ENCODE results near the gene FRMD3.

Gene FRMD3

GRCh38 chr9:83447351-83447750 is 90.8 kb downstream of the FRMD3 start:
- Histone ChIP-seq H3K27me3 (ENCODE audit: control insufficient read depth in 2 of 2, insufficient read depth in 2 of 2, low read length in 2 of 2) (no peaks in the 10 kb centered on the region), H3K4me1 (ENCODE audit: control insufficient read depth in 2 of 2, insufficient read depth in 2 of 2, low read length in 2 of 2) (peaks cover 0 to 17% of the 10 kb centered on the region in 2 donors), H3K9me3 (ENCODE audit: control insufficient read depth in 2 of 2, low read length in 2 of 2) (peaks cover 0 to 2% of the 10 kb centered on the region in 2 donors), H3K4me3 (ENCODE audit: low read length in 2 of 2) (no peak overlapping the region), H3K36me3 (ENCODE audit: control insufficient read depth in 2 of 2, insufficient read depth in 2 of 2, low read length in 2 of 2) (no peaks in the 10 kb centered on the region), H3K9ac (ENCODE audit: low read depth in 1 of 2, low read length in 2 of 2) (no peak overlapping the region), H3K27ac (ENCODE audit: low read depth in 2 of 2, low read length in 2 of 2) (no peak overlapping the region)

- Histone ChIP-seq H3K9ac (ENCODE audit: low read depth in 1 of 2, low read length in 2 of 2) (no peak overlapping the region), H3K27me3 (ENCODE audit: control insufficient read depth in 2 of 2, insufficient read depth in 2 of 2, low read length in 2 of 2) (no peaks in the 10 kb centered on the region)
These were observed 92.4 kb downstream of the FRMD3 start for GRCh38 chr9:83445703-83446265.

GRCh38 chr9:83444110-83444509 is 94.1 kb downstream of the FRMD3 start:
- peaks cover 0 to 5% of the 10 kb centered on the region in 2 donors for H3K4me1 ChIP-seq (ENCODE audit: control insufficient read depth in 2 of 2, insufficient read depth in 2 of 2, low read length in 2 of 2)
- H3K27ac ChIP-seq (ENCODE audit: low read depth in 2 of 2, low read length in 2 of 2): no peak overlapping the region

More at GRCh38 chr9:83445703-83446265, 92.4 kb downstream of the FRMD3 start:
- Histone ChIP-seq H3K27ac (ENCODE audit: low read depth in 2 of 2, low read length in 2 of 2) (no peak overlapping the region), H3K9me3 (ENCODE audit: control insufficient read depth in 2 of 2, low read length in 2 of 2) (peaks cover 0 to 2% of the 10 kb centered on the region in 2 donors), H3K4me3 (ENCODE audit: low read length in 2 of 2) (no peak overlapping the region), H3K36me3 (ENCODE audit: control insufficient read depth in 2 of 2, insufficient read depth in 2 of 2, low read length in 2 of 2) (no peaks in the 10 kb centered on the region), H3K4me1 (ENCODE audit: control insufficient read depth in 2 of 2, insufficient read depth in 2 of 2, low read length in 2 of 2) (peaks cover 0 to 14% of the 10 kb centered on the region in 2 donors)

GRCh38 chr9:83441390-83441789 is 96.8 kb downstream of the FRMD3 start:
- Histone ChIP-seq H3K27ac (ENCODE audit: low read depth in 2 of 2, low read length in 2 of 2) (no peak overlapping the region), H3K36me3 (ENCODE audit: control insufficient read depth in 2 of 2, insufficient read depth in 2 of 2, low read length in 2 of 2) (no peaks in the 10 kb centered on the region), H3K4me1 (ENCODE audit: control insufficient read depth in 2 of 2, insufficient read depth in 2 of 2, low read length in 2 of 2) (peaks cover 0 to 8% of the 10 kb centered on the region in 2 donors), H3K27me3 (ENCODE audit: control insufficient read depth in 2 of 2, insufficient read depth in 2 of 2, low read length in 2 of 2) (no peaks in the 10 kb centered on the region), H3K4me3 (ENCODE audit: low read length in 2 of 2) (no peak overlapping the region), H3K9ac (ENCODE audit: low read depth in 1 of 2, low read length in 2 of 2) (no peak overlapping the region), H3K9me3 (ENCODE audit: control insufficient read depth in 2 of 2, low read length in 2 of 2) (peaks cover 0 to 2% of the 10 kb centered on the region in 2 donors)

More at GRCh38 chr9:83444110-83444509, 94.1 kb downstream of the FRMD3 start:
- no peaks in the 10 kb centered on the region for H3K36me3 ChIP-seq (ENCODE audit: control insufficient read depth in 2 of 2, insufficient read depth in 2 of 2, low read length in 2 of 2)
- peaks cover 0 to 2% of the 10 kb centered on the region in 2 donors for H3K9me3 ChIP-seq (ENCODE audit: control insufficient read depth in 2 of 2, low read length in 2 of 2)
- no peak overlapping the region for H3K9ac ChIP-seq (ENCODE audit: low read depth in 1 of 2, low read length in 2 of 2)
- H3K4me3 ChIP-seq (ENCODE audit: low read length in 2 of 2): no peak overlapping the region
- no peaks in the 10 kb centered on the region for H3K27me3 ChIP-seq (ENCODE audit: control insufficient read depth in 2 of 2, insufficient read depth in 2 of 2, low read length in 2 of 2)

GRCh38 chr9:83440641-83441040 is 97.6 kb downstream of the FRMD3 start:
- Histone ChIP-seq H3K27ac (ENCODE audit: low read depth in 2 of 2, low read length in 2 of 2) (no peak overlapping the region), H3K27me3 (ENCODE audit: control insufficient read depth in 2 of 2, insufficient read depth in 2 of 2, low read length in 2 of 2) (no peaks in the 10 kb centered on the region)

GRCh38 chr9:83435301-83435700 is 102.9 kb downstream of the FRMD3 start:
- H3K36me3 ChIP-seq (ENCODE audit: control insufficient read depth in 2 of 2, insufficient read depth in 2 of 2, low read length in 2 of 2): no peaks in the 10 kb centered on the region
- peak overlapping the region in 1 of 2 donors; percentile 50 for H3K27ac ChIP-seq (ENCODE audit: low read depth in 2 of 2, low read length in 2 of 2)
- peaks cover 16 to 56% of the 10 kb centered on the region in 2 donors for H3K4me1 ChIP-seq (ENCODE audit: control insufficient read depth in 2 of 2, insufficient read depth in 2 of 2, low read length in 2 of 2)
- no peak overlapping the region for H3K4me3 ChIP-seq (ENCODE audit: low read length in 2 of 2)
- no peaks in the 10 kb centered on the region for H3K9me3 ChIP-seq (ENCODE audit: control insufficient read depth in 2 of 2, low read length in 2 of 2)
- no peaks in the 10 kb centered on the region for H3K27me3 ChIP-seq (ENCODE audit: control insufficient read depth in 2 of 2, insufficient read depth in 2 of 2, low read length in 2 of 2)
- no peak overlapping the region for H3K9ac ChIP-seq (ENCODE audit: low read depth in 1 of 2, low read length in 2 of 2)

More at GRCh38 chr9:83440641-83441040, 97.6 kb downstream of the FRMD3 start:
- peaks cover 0 to 2% of the 10 kb centered on the region in 2 donors for H3K9me3 ChIP-seq (ENCODE audit: control insufficient read depth in 2 of 2, low read length in 2 of 2)
- H3K36me3 ChIP-seq (ENCODE audit: control insufficient read depth in 2 of 2, insufficient read depth in 2 of 2, low read length in 2 of 2): no peaks in the 10 kb centered on the region
- peaks cover 0 to 11% of the 10 kb centered on the region in 2 donors for H3K4me1 ChIP-seq (ENCODE audit: control insufficient read depth in 2 of 2, insufficient read depth in 2 of 2, low read length in 2 of 2)
- H3K4me3 ChIP-seq (ENCODE audit: low read length in 2 of 2): no peak overlapping the region
- H3K9ac ChIP-seq (ENCODE audit: low read depth in 1 of 2, low read length in 2 of 2): no peak overlapping the region

GRCh38 chr9:83434254-83434653 is 103.9 kb downstream of the FRMD3 start:
- no peak overlapping the region for H3K9ac ChIP-seq (ENCODE audit: low read depth in 1 of 2, low read length in 2 of 2)
- no peaks in the 10 kb centered on the region for H3K9me3 ChIP-seq (ENCODE audit: control insufficient read depth in 2 of 2, low read length in 2 of 2)
- H3K4me1 ChIP-seq (ENCODE audit: control insufficient read depth in 2 of 2, insufficient read depth in 2 of 2, low read length in 2 of 2): peaks cover 16 to 56% of the 10 kb centered on the region in 2 donors
- no peaks in the 10 kb centered on the region for H3K27me3 ChIP-seq (ENCODE audit: control insufficient read depth in 2 of 2, insufficient read depth in 2 of 2, low read length in 2 of 2)
- H3K36me3 ChIP-seq (ENCODE audit: control insufficient read depth in 2 of 2, insufficient read depth in 2 of 2, low read length in 2 of 2): no peaks in the 10 kb centered on the region
- H3K27ac ChIP-seq (ENCODE audit: low read depth in 2 of 2, low read length in 2 of 2): peak overlapping the region; percentile 44 to 50
- H3K4me3 ChIP-seq (ENCODE audit: low read length in 2 of 2): no peak overlapping the region

- no peak overlapping the region for H3K4me3 ChIP-seq (ENCODE audit: low read length in 2 of 2)
- H3K9ac ChIP-seq (ENCODE audit: low read depth in 1 of 2, low read length in 2 of 2): no peak overlapping the region
- no peaks in the 10 kb centered on the region for H3K36me3 ChIP-seq (ENCODE audit: control insufficient read depth in 2 of 2, insufficient read depth in 2 of 2, low read length in 2 of 2)
- peak overlapping the region; percentile 44 to 50 for H3K27ac ChIP-seq (ENCODE audit: low read depth in 2 of 2, low read length in 2 of 2)
- H3K9me3 ChIP-seq (ENCODE audit: control insufficient read depth in 2 of 2, low read length in 2 of 2): no peaks in the 10 kb centered on the region
- H3K4me1 ChIP-seq (ENCODE audit: control insufficient read depth in 2 of 2, insufficient read depth in 2 of 2, low read length in 2 of 2): peaks cover 16 to 56% of the 10 kb centered on the region in 2 donors
- H3K27me3 ChIP-seq (ENCODE audit: control insufficient read depth in 2 of 2, insufficient read depth in 2 of 2, low read length in 2 of 2): no peaks in the 10 kb centered on the region
These were observed 104.4 kb downstream of the FRMD3 start for GRCh38 chr9:83433846-83434245.

GRCh38 chr9:83432877-83433550 is 105.2 kb downstream of the FRMD3 start:
- Histone ChIP-seq H3K27ac (ENCODE audit: low read depth in 2 of 2, low read length in 2 of 2) (peak overlapping the region in 1 of 2 donors; percentile 19), H3K4me1 (ENCODE audit: control insufficient read depth in 2 of 2, insufficient read depth in 2 of 2, low read length in 2 of 2) (peaks cover 16 to 56% of the 10 kb centered on the region in 2 donors), H3K9me3 (ENCODE audit: control insufficient read depth in 2 of 2, low read length in 2 of 2) (no peaks in the 10 kb centered on the region), H3K4me3 (ENCODE audit: low read length in 2 of 2) (no peak overlapping the region), H3K27me3 (ENCODE audit: control insufficient read depth in 2 of 2, insufficient read depth in 2 of 2, low read length in 2 of 2) (no peaks in the 10 kb centered on the region), H3K9ac (ENCODE audit: low read depth in 1 of 2, low read length in 2 of 2) (no peak overlapping the region), H3K36me3 (ENCODE audit: control insufficient read depth in 2 of 2, insufficient read depth in 2 of 2, low read length in 2 of 2) (no peaks in the 10 kb centered on the region)

- peak overlapping the region in 1 of 2 donors; percentile 2 for H3K4me3 ChIP-seq (ENCODE audit: low read length in 2 of 2)
- H3K4me1 ChIP-seq (ENCODE audit: control insufficient read depth in 2 of 2, insufficient read depth in 2 of 2, low read length in 2 of 2): peaks cover 16 to 55% of the 10 kb centered on the region in 2 donors
- peak overlapping the region; percentile 14 to 52 for H3K27ac ChIP-seq (ENCODE audit: low read depth in 2 of 2, low read length in 2 of 2)
- H3K36me3 ChIP-seq (ENCODE audit: control insufficient read depth in 2 of 2, insufficient read depth in 2 of 2, low read length in 2 of 2): no peaks in the 10 kb centered on the region
- no peaks in the 10 kb centered on the region for H3K27me3 ChIP-seq (ENCODE audit: control insufficient read depth in 2 of 2, insufficient read depth in 2 of 2, low read length in 2 of 2)
- no peaks in the 10 kb centered on the region for H3K9me3 ChIP-seq (ENCODE audit: control insufficient read depth in 2 of 2, low read length in 2 of 2)
- H3K9ac ChIP-seq (ENCODE audit: low read depth in 1 of 2, low read length in 2 of 2): no peak overlapping the region
These were observed 106.0 kb downstream of the FRMD3 start for GRCh38 chr9:83432104-83432627.

Measured in mucosa of rectum (tissue), 2 donors.